ENCODE results near the gene ADGRD1.

- TF ChIP-seq CTCF (IDR thresholded peaks at IDR 0.05; ENCODE audit: low read depth, low read length): no peak
- TF ChIP-seq POLR2A (IDR thresholded peaks at IDR 0.05; ENCODE audit: extremely low read depth, insufficient read length): no peak
- TF ChIP-seq MAX (IDR thresholded peaks at IDR 0.05; ENCODE audit: low read depth, low read length): no peak
- no peak for TF ChIP-seq MYC (IDR thresholded peaks at IDR 0.05; ENCODE audit: low read depth, low read length)
Measured at GRCh38 chr12:131126662-131127173, 173.0 kb downstream of the ADGRD1 start.

All from NB4 (cell line).